ENCODE results near the gene MEIOSIN. TPM values are rescaled to one million over a fixed set of nuclear protein-coding genes. Genes with fewer than 3 reads are reported as not detected.

Gene MEIOSIN
- total and polyA plus RNA-seq, 5 donors from 2014 or later = not detected

GRCh38 chr19:45781214-45782161, 48.2 kb downstream of the MEIOSIN start:
- Mint-ChIP-seq H3K4me1 (peaks cover 0 to 21% (median 13%) of the 10 kb centered on the region in 4 donors), H3K4me3 (peak overlapping the region in 1 of 4 donors; percentile 16), H3K9me3 (no peaks in the 10 kb centered on the region), H3K27ac (peak overlapping the region in 1 of 3 donors; percentile 20), H3K36me3 (peaks cover 13% of the 10 kb centered on the region), H3K27me3 (no peaks in the 10 kb centered on the region)
- Histone ChIP-seq H3K27me3 (ENCODE audit: control insufficient read depth, insufficient read depth, low read length) (no peaks in the 10 kb centered on the region), H3K4me1 (ENCODE audit: control insufficient read depth, insufficient read depth, low read length, poor library complexity, severe bottlenecking) (peaks cover 18% of the 10 kb centered on the region), H3K27ac (ENCODE audit: insufficient read depth, low read length, poor library complexity, severe bottlenecking) (no peak overlapping the region), H3K36me3 (ENCODE audit: control insufficient read depth, insufficient read depth, low read length) (peaks cover 8% of the 10 kb centered on the region), H3K9me3 (ENCODE audit: control insufficient read depth in 2 of 2, low read length in 2 of 2) (no peaks in the 10 kb centered on the region), H3K4me3 (ENCODE audit: low read depth, low read length) (no peak overlapping the region)
- ATAC-seq (ENCODE audit: low read depth in 2 of 2) (no peak), DNase-seq (no peak)

GRCh38 chr19:45782162-45782691, 49.0 kb downstream of the MEIOSIN start, which contains the start of gene DMPK:
Gene DMPK (minus strand): TSS chr19:45782490. CDS start chr19:45782352, 138 bp downstream.
- no peaks in the 10 kb centered on the region for H3K27me3 ChIP-seq (ENCODE audit: control insufficient read depth, insufficient read depth, low read length)
- H3K27ac ChIP-seq (ENCODE audit: insufficient read depth, low read length, poor library complexity, severe bottlenecking) = no peak within 1 kb of the TSS
- no peaks in the 10 kb centered on the region for H3K27me3 Mint-ChIP-seq
- no peaks in the 10 kb centered on the region for H3K9me3 ChIP-seq (ENCODE audit: control insufficient read depth in 2 of 2, low read length in 2 of 2)
- no peak for DNase-seq
- H3K4me3 ChIP-seq (ENCODE audit: low read depth, low read length) = no peak within 1 kb of the TSS
- peaks cover 0 to 21% (median 13%) of the 10 kb centered on the region in 4 donors for H3K4me1 Mint-ChIP-seq
- no peak within 1 kb of the TSS for H3K27ac Mint-ChIP-seq
- peaks cover 11% of the 10 kb centered on the region for H3K36me3 ChIP-seq (ENCODE audit: control insufficient read depth, insufficient read depth, low read length)
- H3K36me3 Mint-ChIP-seq = peaks cover 12% of the 10 kb centered on the region
- peak within 1 kb of the TSS in 1 of 4 donors; percentile 44 for H3K4me3 Mint-ChIP-seq
- no peak for ATAC-seq (ENCODE audit: low read depth in 2 of 2)
- peaks cover 18% of the 10 kb centered on the region for H3K4me1 ChIP-seq (ENCODE audit: control insufficient read depth, insufficient read depth, low read length, poor library complexity, severe bottlenecking)
- no peaks in the 10 kb centered on the region for H3K9me3 Mint-ChIP-seq

GRCh38 chr19:45782820-45783785, 49.9 kb downstream of the MEIOSIN start:
- peak overlapping the region in 1 of 4 donors; percentile 44 for H3K4me3 Mint-ChIP-seq
- H3K4me1 Mint-ChIP-seq = peaks cover 0 to 24% (median 16%) of the 10 kb centered on the region in 4 donors
- H3K36me3 ChIP-seq (ENCODE audit: control insufficient read depth, insufficient read depth, low read length) = peaks cover 13% of the 10 kb centered on the region
- no peak overlapping the region for H3K27ac Mint-ChIP-seq
- H3K27ac ChIP-seq (ENCODE audit: insufficient read depth, low read length, poor library complexity, severe bottlenecking) = no peak overlapping the region
- no peaks in the 10 kb centered on the region for H3K27me3 ChIP-seq (ENCODE audit: control insufficient read depth, insufficient read depth, low read length)
- no peaks in the 10 kb centered on the region for H3K9me3 Mint-ChIP-seq
- no peak for ATAC-seq (ENCODE audit: low read depth in 2 of 2)
- DNase-seq = no peak
- no peaks in the 10 kb centered on the region for H3K27me3 Mint-ChIP-seq
- no peak overlapping the region for H3K4me3 ChIP-seq (ENCODE audit: low read depth, low read length)
- no peaks in the 10 kb centered on the region for H3K9me3 ChIP-seq (ENCODE audit: control insufficient read depth in 2 of 2, low read length in 2 of 2)
- H3K36me3 Mint-ChIP-seq = peaks cover 20% of the 10 kb centered on the region
- peaks cover 18% of the 10 kb centered on the region for H3K4me1 ChIP-seq (ENCODE audit: control insufficient read depth, insufficient read depth, low read length, poor library complexity, severe bottlenecking)

GRCh38 chr19:45784096-45784495, 50.9 kb downstream of the MEIOSIN start:
- Histone ChIP-seq H3K27ac (ENCODE audit: insufficient read depth, low read length, poor library complexity, severe bottlenecking) (no peak overlapping the region), H3K36me3 (ENCODE audit: control insufficient read depth, insufficient read depth, low read length) (peaks cover 16% of the 10 kb centered on the region), H3K4me3 (ENCODE audit: low read depth, low read length) (no peak overlapping the region), H3K27me3 (ENCODE audit: control insufficient read depth, insufficient read depth, low read length) (no peaks in the 10 kb centered on the region), H3K9me3 (ENCODE audit: control insufficient read depth in 2 of 2, low read length in 2 of 2) (no peaks in the 10 kb centered on the region), H3K4me1 (ENCODE audit: control insufficient read depth, insufficient read depth, low read length, poor library complexity, severe bottlenecking) (peaks cover 9% of the 10 kb centered on the region)
- peaks cover 27% of the 10 kb centered on the region for H3K36me3 Mint-ChIP-seq
- H3K27ac Mint-ChIP-seq = no peak overlapping the region
- peaks cover 0 to 28% (median 12%) of the 10 kb centered on the region in 4 donors for H3K4me1 Mint-ChIP-seq
- H3K27me3 Mint-ChIP-seq = no peaks in the 10 kb centered on the region
- H3K4me3 Mint-ChIP-seq = no peak overlapping the region
- ATAC-seq (ENCODE audit: low read depth in 2 of 2) (no peak), DNase-seq (no peak)
- no peaks in the 10 kb centered on the region for H3K9me3 Mint-ChIP-seq

- no peak overlapping the region for H3K27ac ChIP-seq (ENCODE audit: insufficient read depth, low read length, poor library complexity, severe bottlenecking)
- Mint-ChIP-seq H3K27me3 (no peaks in the 10 kb centered on the region), H3K4me3 (no peak overlapping the region), H3K4me1 (peaks cover 0 to 18% (median 8%) of the 10 kb centered on the region in 4 donors), H3K36me3 (peaks cover 26% of the 10 kb centered on the region), H3K9me3 (no peaks in the 10 kb centered on the region), H3K27ac (no peak overlapping the region)
- no peak for DNase-seq
- H3K36me3 ChIP-seq (ENCODE audit: control insufficient read depth, insufficient read depth, low read length) = peaks cover 19% of the 10 kb centered on the region
- no peak for ATAC-seq (ENCODE audit: low read depth in 2 of 2)
- H3K9me3 ChIP-seq (ENCODE audit: control insufficient read depth in 2 of 2, low read length in 2 of 2) = no peaks in the 10 kb centered on the region
- no peaks in the 10 kb centered on the region for H3K4me1 ChIP-seq (ENCODE audit: control insufficient read depth, insufficient read depth, low read length, poor library complexity, severe bottlenecking)
- H3K4me3 ChIP-seq (ENCODE audit: low read depth, low read length) = no peak overlapping the region
- no peaks in the 10 kb centered on the region for H3K27me3 ChIP-seq (ENCODE audit: control insufficient read depth, insufficient read depth, low read length)
Observed at GRCh38 chr19:45785097-45785496, 51.9 kb downstream of the MEIOSIN start.

GRCh38 chr19:45785781-45786532, 52.7 kb downstream of the MEIOSIN start:
- H3K4me3 Mint-ChIP-seq = no peak overlapping the region
- no peaks in the 10 kb centered on the region for H3K9me3 Mint-ChIP-seq
- no peak overlapping the region for H3K27ac Mint-ChIP-seq
- H3K27me3 ChIP-seq (ENCODE audit: control insufficient read depth, insufficient read depth, low read length) = no peaks in the 10 kb centered on the region
- peaks cover 6% of the 10 kb centered on the region for H3K4me1 ChIP-seq (ENCODE audit: control insufficient read depth, insufficient read depth, low read length, poor library complexity, severe bottlenecking)
- ATAC-seq (ENCODE audit: low read depth in 2 of 2) (no peak), DNase-seq (no peak)
- H3K36me3 ChIP-seq (ENCODE audit: control insufficient read depth, insufficient read depth, low read length) = peaks cover 19% of the 10 kb centered on the region
- no peaks in the 10 kb centered on the region for H3K9me3 ChIP-seq (ENCODE audit: control insufficient read depth in 2 of 2, low read length in 2 of 2)
- H3K4me1 Mint-ChIP-seq = peaks cover 3 to 20% (median 11%) of the 10 kb centered on the region in 4 donors
- H3K4me3 ChIP-seq (ENCODE audit: low read depth, low read length) = no peak overlapping the region
- H3K36me3 Mint-ChIP-seq = peaks cover 29% of the 10 kb centered on the region
- H3K27ac ChIP-seq (ENCODE audit: insufficient read depth, low read length, poor library complexity, severe bottlenecking) = no peak overlapping the region
- H3K27me3 Mint-ChIP-seq = no peaks in the 10 kb centered on the region

GRCh38 chr19:45786533-45786894, 53.3 kb downstream of the MEIOSIN start:
- no peak for ATAC-seq (ENCODE audit: low read depth in 2 of 2)
- H3K4me3 Mint-ChIP-seq = no peak overlapping the region
- peaks cover 7 to 26% (median 16%) of the 10 kb centered on the region in 4 donors for H3K4me1 Mint-ChIP-seq
- H3K27ac Mint-ChIP-seq = no peak overlapping the region
- peaks cover 30% of the 10 kb centered on the region for H3K36me3 Mint-ChIP-seq
- Histone ChIP-seq H3K27ac (ENCODE audit: insufficient read depth, low read length, poor library complexity, severe bottlenecking) (no peak overlapping the region), H3K4me3 (ENCODE audit: low read depth, low read length) (no peak overlapping the region), H3K36me3 (ENCODE audit: control insufficient read depth, insufficient read depth, low read length) (peaks cover 19% of the 10 kb centered on the region), H3K4me1 (ENCODE audit: control insufficient read depth, insufficient read depth, low read length, poor library complexity, severe bottlenecking) (peaks cover 11% of the 10 kb centered on the region), H3K9me3 (ENCODE audit: control insufficient read depth in 2 of 2, low read length in 2 of 2) (no peaks in the 10 kb centered on the region), H3K27me3 (ENCODE audit: control insufficient read depth, insufficient read depth, low read length) (no peaks in the 10 kb centered on the region)
- DNase-seq = no peak
- no peaks in the 10 kb centered on the region for H3K27me3 Mint-ChIP-seq
- H3K9me3 Mint-ChIP-seq = no peaks in the 10 kb centered on the region

Measured in CD4-positive, CD25-positive, alpha-beta regulatory T cell (primary cell).